Cardiac fibroblast (primary cell): Measurements from ENCODE around the gene IQCF5.

Source experiments
- DNase-seq, 2 donors: peaks; one replicate each; pipeline versions ENCODE4 v3.0.0 to v3.0.0-alpha.2; 2010; ENCODE audit warnings: low read depth in 2 of 2
- H3K4me3 ChIP-seq, 2 donors: replicated peaks in 1 of 2; 1 replicate in 1 of 2; 2 replicates in 1 of 2; pipeline ENCODE4 v1.5.1; 2011; ENCODE audit warnings: low read depth in 2 of 2, low read length in 2 of 2, mild to moderate bottlenecking in 2 of 2, moderate library complexity in 1 of 2
- TF ChIP-seq, protein P1 (sequence below): IDR thresholded peaks from one replicate; pipeline ENCODE4 v1.5.1; 2011; ENCODE audit warnings: low read depth, mild to moderate bottlenecking, low read length, inconsistent platforms

The IQCF5 gene

DNA sequence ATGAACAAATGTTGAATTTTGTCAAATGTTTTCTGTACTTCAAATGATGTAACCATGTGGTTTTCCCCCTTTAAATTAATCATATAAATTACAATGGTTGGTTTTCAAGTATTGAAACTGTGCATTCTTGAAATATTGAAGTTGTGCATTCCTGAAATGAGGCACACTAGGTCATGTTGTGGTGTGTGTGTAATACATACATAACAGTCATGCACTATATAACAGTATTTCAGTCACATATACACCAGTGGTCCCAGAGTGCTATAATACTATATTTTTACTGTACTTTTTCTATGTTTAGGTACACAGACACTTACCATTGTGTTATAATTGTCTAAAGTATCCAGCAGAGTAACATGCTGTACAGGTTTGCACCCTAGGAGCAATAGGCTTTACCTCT, 11.0 kb upstream of the IQCF5 start:
- no peak for DNase-seq
- no peak overlapping the region for H3K4me3 ChIP-seq
- TF ChIP-seq, protein P1, sequence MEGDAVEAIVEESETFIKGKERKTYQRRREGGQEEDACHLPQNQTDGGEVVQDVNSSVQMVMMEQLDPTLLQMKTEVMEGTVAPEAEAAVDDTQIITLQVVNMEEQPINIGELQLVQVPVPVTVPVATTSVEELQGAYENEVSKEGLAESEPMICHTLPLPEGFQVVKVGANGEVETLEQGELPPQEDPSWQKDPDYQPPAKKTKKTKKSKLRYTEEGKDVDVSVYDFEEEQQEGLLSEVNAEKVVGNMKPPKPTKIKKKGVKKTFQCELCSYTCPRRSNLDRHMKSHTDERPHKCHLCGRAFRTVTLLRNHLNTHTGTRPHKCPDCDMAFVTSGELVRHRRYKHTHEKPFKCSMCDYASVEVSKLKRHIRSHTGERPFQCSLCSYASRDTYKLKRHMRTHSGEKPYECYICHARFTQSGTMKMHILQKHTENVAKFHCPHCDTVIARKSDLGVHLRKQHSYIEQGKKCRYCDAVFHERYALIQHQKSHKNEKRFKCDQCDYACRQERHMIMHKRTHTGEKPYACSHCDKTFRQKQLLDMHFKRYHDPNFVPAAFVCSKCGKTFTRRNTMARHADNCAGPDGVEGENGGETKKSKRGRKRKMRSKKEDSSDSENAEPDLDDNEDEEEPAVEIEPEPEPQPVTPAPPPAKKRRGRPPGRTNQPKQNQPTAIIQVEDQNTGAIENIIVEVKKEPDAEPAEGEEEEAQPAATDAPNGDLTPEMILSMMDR, result no peak

DNA sequence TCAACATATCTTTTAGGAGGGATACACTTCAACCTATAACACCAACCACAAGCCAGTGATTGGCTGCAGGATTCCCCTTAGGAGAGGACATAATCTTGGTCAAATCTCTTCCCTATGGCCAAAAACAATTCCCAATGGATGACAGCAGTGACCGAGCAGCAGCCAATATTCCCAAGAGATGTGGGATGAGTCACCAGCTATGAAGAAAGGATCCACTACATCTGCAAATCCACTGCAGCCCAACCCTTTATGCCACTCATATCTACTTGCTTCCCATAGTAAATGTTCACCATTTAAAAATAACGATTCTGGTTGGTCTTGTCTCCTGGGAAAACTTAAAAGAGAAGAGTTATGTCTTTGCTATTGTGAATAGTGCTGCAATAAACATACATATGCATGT, 4.5 kb upstream of the IQCF5 start:
- TF ChIP-seq, protein P1, result no peak
- no peak overlapping the region for H3K4me3 ChIP-seq
- DNase-seq, result peak in 1 of 2 donors; percentile 32

GRCh38 chr3:51876186-51876585, 785 bp upstream of the IQCF5 start:
- H3K4me3 ChIP-seq, result no peak overlapping the region
- DNase-seq, result no peak
- TF ChIP-seq, protein P1, result no peak

DNA sequence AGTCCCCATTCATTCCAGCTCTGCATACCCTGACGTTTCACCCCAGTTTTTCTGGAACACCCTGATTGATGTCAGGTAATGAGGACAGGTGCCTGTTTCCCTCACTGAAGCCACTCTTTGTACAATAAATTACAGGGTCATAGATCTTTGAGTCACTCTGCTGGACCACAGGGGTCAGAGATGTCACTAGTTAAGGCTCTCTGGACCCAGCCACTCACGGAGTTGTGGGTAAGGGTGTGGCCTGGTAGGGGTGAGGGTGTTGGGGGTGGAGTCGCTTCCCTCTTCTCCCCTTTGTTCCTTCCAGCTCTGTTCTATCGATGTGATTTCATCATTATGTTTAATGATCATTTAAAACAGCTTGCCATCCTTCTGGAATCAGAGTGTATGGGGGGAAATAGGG, 512 bp downstream of the IQCF5 start:
- TF ChIP-seq, protein P1, result no peak
- DNase-seq, result no peak
- no peak overlapping the region for H3K4me3 ChIP-seq

- TF ChIP-seq, protein P1, result no peak
- no peak for DNase-seq
- H3K4me3 ChIP-seq, result no peak overlapping the region
These were observed 990 bp downstream of the IQCF5 start for GRCh38 chr3:51874411-51874810.

- TF ChIP-seq, protein P1, result no peak
- H3K4me3 ChIP-seq, result no peak overlapping the region
- DNase-seq, result no peak
These were observed 1.5 kb downstream of the IQCF5 start for GRCh38 chr3:51873876-51874275.

DNA sequence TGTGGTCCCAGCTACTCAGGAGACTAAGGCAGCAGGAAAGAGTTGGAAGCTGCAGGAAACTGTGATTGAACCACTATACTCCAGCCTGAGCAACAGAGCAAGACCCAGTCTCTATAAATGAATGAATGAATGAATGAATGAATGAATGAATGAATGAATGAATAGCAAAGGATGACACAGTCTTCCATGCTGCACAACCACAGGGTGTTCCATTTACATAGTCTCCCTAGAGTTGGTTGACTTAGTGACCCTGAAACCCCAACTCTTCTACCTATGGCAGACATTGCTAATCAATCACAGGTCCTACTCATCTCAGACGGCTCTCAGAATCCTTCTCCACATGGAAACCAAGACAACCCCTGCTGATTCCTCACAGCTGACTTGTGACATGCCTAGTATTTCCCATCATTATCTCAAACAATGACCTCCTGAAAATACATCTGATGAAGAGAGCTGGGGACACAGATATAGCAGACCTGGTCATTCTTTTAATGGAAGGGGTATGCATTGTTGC, 2.1 kb downstream of the IQCF5 start:
- TF ChIP-seq, protein P1, result no peak
- no peak overlapping the region for H3K4me3 ChIP-seq
- no peak for DNase-seq
